ENCODE data around the gene XPNPEP2. TPM values are rescaled to one million over a fixed set of nuclear protein-coding genes. Genes with fewer than 3 reads are reported as not detected.

XPNPEP2 gene
- total and polyA plus RNA-seq, 9 of the 15 experiments (the other 6 are each of a cell fraction or from before 2014, with no cell fraction given) = 0.03 to 0.19 (median 0.09) TPM; not detected in 5

DNA sequence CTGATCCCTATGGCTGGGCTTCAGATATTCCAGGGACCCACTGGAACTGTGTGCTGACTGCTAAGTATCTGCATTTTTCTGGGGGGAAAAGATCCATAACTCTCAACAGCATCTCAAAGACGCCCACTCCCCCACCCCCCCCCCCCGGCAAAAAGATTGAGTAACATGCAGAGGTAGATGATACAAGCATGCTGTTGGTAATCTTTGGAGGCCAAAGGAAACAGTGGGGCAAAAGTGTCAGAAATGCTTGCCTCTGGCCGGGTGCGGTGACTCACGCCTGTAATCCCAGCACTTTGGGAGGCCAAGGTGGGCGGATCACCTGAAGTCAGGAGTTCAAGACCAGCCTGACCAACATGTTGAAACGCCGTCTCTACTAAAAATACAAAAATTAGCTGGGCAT, 12.2 kb downstream of the XPNPEP2 start:
- in situ Hi-C loops (cut with MboI) = no loop called here

More for the DNA sequence above, 12.2 kb downstream of the XPNPEP2 start:
- H3K9me3 ChIP-seq (replicated peaks; ENCODE audit: control insufficient read depth, insufficient read depth, low read depth, low read length) = no peaks in the 10 kb centered on the region
- ChIA-PET POLR2A (no interaction called here), CTCF (ENCODE audit: low intra/inter-chr PET ratio) (no interaction called here)
- BruUV-seq (replicated peaks) = no TSS peak
- no peak overlapping the region for H3K27ac ChIP-seq (ENCODE audit: extremely low read depth, low read depth, low read length)
- ATAC-seq = no peak
- H3K9me1 ChIP-seq (ENCODE audit: control insufficient read depth, insufficient read depth, low read length) = peaks cover 3% of the 10 kb centered on the region
- no peaks in the 10 kb centered on the region for H3K79me2 ChIP-seq (ENCODE audit: control insufficient read depth, insufficient read depth, low read length)
- H3K4me3 ChIP-seq = no peak overlapping the region
- no peaks in the 10 kb centered on the region for H3K27me3 ChIP-seq (ENCODE audit: control insufficient read depth in 2 of 2, insufficient read depth in 2 of 2, low read length in 2 of 2)
- no peaks in the 10 kb centered on the region for H3K36me3 ChIP-seq (ENCODE audit: control insufficient read depth, insufficient read depth, low read length)
- intact Hi-C loops (cut with micrococcal nuclease) = loop anchor here (10.0 kb wide), 1 partner anchor 154 kb away; the partner anchor contains the start of gene UTP14A
- no peak overlapping the region for H3K9ac ChIP-seq (ENCODE audit: insufficient read depth in 1 of 2, low read depth in 2 of 2, low read length in 2 of 2)
- no peaks in the 10 kb centered on the region for H4K20me1 ChIP-seq (replicated peaks; ENCODE audit: control insufficient read depth, insufficient read depth, low read length)
- WGBS (ENCODE audit: insufficient coverage, low coverage, missing lambda C conversion rate) = 24% methylated on average over 4 of the region's 8 CpGs
- no peak overlapping the region for H3K4me2 ChIP-seq (ENCODE audit: insufficient read depth, low read length)
- peak; percentile 48 for TF ChIP-seq EGR1 (conservative IDR thresholded peaks at IDR 0.05)
- TF ChIP-seq MIER1 (IDR thresholded peaks at IDR 0.05; ENCODE audit: low read depth) = no peak
- TF ChIP-seq ZNF76 (CRISPR knock-in tag; IDR thresholded peaks at IDR 0.05; ENCODE audit: borderline replicate concordance) = no peak
- no peak for TF ChIP-seq MXD1 (CRISPR knock-in tag; IDR thresholded peaks at IDR 0.05; ENCODE audit: borderline replicate concordance, poor library complexity, severe bottlenecking)
- TF ChIP-seq ZNF655 (CRISPR knock-in tag; IDR thresholded peaks at IDR 0.05) = no peak
- TF ChIP-seq, protein P1, sequence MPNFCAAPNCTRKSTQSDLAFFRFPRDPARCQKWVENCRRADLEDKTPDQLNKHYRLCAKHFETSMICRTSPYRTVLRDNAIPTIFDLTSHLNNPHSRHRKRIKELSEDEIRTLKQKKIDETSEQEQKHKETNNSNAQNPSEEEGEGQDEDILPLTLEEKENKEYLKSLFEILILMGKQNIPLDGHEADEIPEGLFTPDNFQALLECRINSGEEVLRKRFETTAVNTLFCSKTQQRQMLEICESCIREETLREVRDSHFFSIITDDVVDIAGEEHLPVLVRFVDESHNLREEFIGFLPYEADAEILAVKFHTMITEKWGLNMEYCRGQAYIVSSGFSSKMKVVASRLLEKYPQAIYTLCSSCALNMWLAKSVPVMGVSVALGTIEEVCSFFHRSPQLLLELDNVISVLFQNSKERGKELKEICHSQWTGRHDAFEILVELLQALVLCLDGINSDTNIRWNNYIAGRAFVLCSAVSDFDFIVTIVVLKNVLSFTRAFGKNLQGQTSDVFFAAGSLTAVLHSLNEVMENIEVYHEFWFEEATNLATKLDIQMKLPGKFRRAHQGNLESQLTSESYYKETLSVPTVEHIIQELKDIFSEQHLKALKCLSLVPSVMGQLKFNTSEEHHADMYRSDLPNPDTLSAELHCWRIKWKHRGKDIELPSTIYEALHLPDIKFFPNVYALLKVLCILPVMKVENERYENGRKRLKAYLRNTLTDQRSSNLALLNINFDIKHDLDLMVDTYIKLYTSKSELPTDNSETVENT (CRISPR knock-in tag; IDR thresholded peaks at IDR 0.05) = no peak
- no peak for TF ChIP-seq ZNF830 (CRISPR knock-in tag; IDR thresholded peaks at IDR 0.05)
- no peak for TF ChIP-seq ARID3A (IDR thresholded peaks at IDR 0.05; ENCODE audit: borderline replicate concordance, low read depth, low read length)
- H2AFZ ChIP-seq (ENCODE audit: low read depth, low read length) = no peak overlapping the region
- peaks cover 0 to 3% of the 10 kb centered on the region in 2 experiments; a peak in 2 of 5 replicates for H3K4me1 ChIP-seq (replicated peaks in 1 of 2; ENCODE audit: control insufficient read depth in 2 of 2, insufficient read depth in 2 of 2, low read length in 2 of 2)
- no peak for FAIRE-seq
- DNase-seq (ENCODE audit: extremely low read depth in 1 of 4, low spot score in 3 of 4) = no peak

Data from K562 (cell line).